Left renal pelvis (tissue), 4 donors: ENCODE results near the gene ZNF736. TPM values are rescaled to one million over a fixed set of nuclear protein-coding genes. Genes with fewer than 3 reads are reported as not detected.

Experiments used
- polyA plus RNA-seq, 4 donors: library from polyadenylated mRNA; unstranded; fragments of 120-200 nt; gene quantifications; one replicate each; pipeline ENCODE4 v1.2.1, GENCODE V29; 2013; ENCODE audit not compliant: insufficient read length in 4 of 4

ZNF736 gene
- polyA plus RNA-seq, 4 donors: 10.7 to 24.4 (median 19.8) TPM

Other genes with a start within 250 kb of the ZNF736 start
- gene ZNF735, start 106.8 kb upstream of the ZNF736 start, polyA plus RNA-seq: not detected
- not detected for gene ZNF679, start 85.5 kb upstream of the ZNF736 start, polyA plus RNA-seq
- 10 to 100 TPM; 12.2 to 21.6 (median 16.4) TPM for gene ZNF680, start 249.1 kb downstream of the ZNF736 start, polyA plus RNA-seq